ENCODE measurements around the gene CCDC82. TPM values are rescaled to one million over a fixed set of nuclear protein-coding genes. Genes with fewer than 3 reads are reported as not detected.

CCDC82 gene
- polyA plus RNA-seq, 1 of the 3 experiments (the other 2 are of a cell fraction), result 8.7 TPM

DNA sequence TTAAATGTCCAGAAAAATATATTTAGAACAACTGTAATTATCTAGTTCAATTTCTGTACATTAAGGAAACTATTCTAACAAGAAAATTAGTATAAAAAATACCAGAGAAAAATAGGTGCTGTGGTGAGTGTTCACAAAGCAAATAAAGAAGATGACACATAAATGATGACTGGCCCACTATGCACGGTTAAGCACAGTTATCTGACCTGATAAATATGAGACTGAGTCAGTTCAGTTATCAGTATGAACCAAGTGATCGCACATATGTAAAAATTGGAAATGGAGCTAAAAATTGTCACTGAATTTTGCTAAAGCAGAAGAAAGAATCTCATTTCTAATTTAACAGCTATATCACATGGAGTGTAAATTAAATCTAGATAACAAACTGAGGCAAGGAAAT is 27.9 kb downstream of the CCDC82 start:
- Histone ChIP-seq H2AFZ (ENCODE audit: low read depth) (no peak overlapping the region), H3K4me1 (ENCODE audit: control insufficient read depth in 1 of 2, insufficient read depth in 2 of 2, low read depth in 1 of 2, low read length in 1 of 2) (no peaks in the 10 kb centered on the region), H3K9me3 (no peaks in the 10 kb centered on the region), H3K9me2 (no peaks in the 10 kb centered on the region), H3K9ac (no peak overlapping the region), H3K27ac (ENCODE audit: low read depth in 2 of 2, low read length in 1 of 2) (no peak overlapping the region), H3K4me3 (ENCODE audit: low read depth in 2 of 2, low read length in 1 of 2) (no peak overlapping the region), H3K36me3 (replicated peaks in 1 of 2; ENCODE audit: control insufficient read depth in 1 of 2, insufficient read depth in 2 of 2, low read length in 1 of 2) (peaks cover 64 to 71% of the 10 kb centered on the region in 2 experiments), H3F3A (replicated peaks; ENCODE audit: insufficient read depth) (no peaks in the 10 kb centered on the region), H3K79me2 (ENCODE audit: insufficient read depth) (no peaks in the 10 kb centered on the region), H3K27me3 (ENCODE audit: insufficient read depth) (no peaks in the 10 kb centered on the region), H4K20me1 (ENCODE audit: insufficient read depth) (no peaks in the 10 kb centered on the region), H3K4me2 (no peak overlapping the region)
- POLR2A ChIA-PET, result no interaction called here
- TF ChIP-seq ELF1 (IDR thresholded peaks at IDR 0.05) (no peak), RAD21 (IDR thresholded peaks at IDR 0.05; ENCODE audit: low read length) (no peak), EP300 (IDR thresholded peaks at IDR 0.05; ENCODE audit: borderline replicate concordance in 1 of 2, low read depth in 1 of 2, low read length in 1 of 2) (no peak), RFX5 (IDR thresholded peaks at IDR 0.05; ENCODE audit: low read length) (no peak)
- TF ChIP-seq, protein P1, sequence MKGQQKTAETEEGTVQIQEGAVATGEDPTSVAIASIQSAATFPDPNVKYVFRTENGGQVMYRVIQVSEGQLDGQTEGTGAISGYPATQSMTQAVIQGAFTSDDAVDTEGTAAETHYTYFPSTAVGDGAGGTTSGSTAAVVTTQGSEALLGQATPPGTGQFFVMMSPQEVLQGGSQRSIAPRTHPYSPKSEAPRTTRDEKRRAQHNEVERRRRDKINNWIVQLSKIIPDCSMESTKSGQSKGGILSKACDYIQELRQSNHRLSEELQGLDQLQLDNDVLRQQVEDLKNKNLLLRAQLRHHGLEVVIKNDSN (IDR thresholded peaks at IDR 0.05; ENCODE audit: borderline replicate concordance, low read depth), result no peak
- TF ChIP-seq, protein P2, sequence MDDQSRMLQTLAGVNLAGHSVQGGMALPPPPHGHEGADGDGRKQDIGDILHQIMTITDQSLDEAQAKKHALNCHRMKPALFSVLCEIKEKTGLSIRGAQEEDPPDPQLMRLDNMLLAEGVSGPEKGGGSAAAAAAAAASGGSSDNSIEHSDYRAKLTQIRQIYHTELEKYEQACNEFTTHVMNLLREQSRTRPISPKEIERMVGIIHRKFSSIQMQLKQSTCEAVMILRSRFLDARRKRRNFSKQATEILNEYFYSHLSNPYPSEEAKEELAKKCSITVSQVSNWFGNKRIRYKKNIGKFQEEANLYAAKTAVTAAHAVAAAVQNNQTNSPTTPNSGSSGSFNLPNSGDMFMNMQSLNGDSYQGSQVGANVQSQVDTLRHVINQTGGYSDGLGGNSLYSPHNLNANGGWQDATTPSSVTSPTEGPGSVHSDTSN (IDR thresholded peaks at IDR 0.05), result no peak
- TF ChIP-seq, protein P3, sequence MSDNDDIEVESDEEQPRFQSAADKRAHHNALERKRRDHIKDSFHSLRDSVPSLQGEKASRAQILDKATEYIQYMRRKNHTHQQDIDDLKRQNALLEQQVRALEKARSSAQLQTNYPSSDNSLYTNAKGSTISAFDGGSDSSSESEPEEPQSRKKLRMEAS (IDR thresholded peaks at IDR 0.05; ENCODE audit: low read depth), result no peak
- CTCF ChIA-PET, result interaction anchor here (0.7 kb wide), 1 partner anchor 19 kb away, joined by 3 read pairs; the partner anchor contains the start of gene MAML2
- WGBS (ENCODE audit: low lambda C conversion rate), result 62% methylated on average over 2 of the region's 2 CpGs
- DNase-seq, result no peak

DNA sequence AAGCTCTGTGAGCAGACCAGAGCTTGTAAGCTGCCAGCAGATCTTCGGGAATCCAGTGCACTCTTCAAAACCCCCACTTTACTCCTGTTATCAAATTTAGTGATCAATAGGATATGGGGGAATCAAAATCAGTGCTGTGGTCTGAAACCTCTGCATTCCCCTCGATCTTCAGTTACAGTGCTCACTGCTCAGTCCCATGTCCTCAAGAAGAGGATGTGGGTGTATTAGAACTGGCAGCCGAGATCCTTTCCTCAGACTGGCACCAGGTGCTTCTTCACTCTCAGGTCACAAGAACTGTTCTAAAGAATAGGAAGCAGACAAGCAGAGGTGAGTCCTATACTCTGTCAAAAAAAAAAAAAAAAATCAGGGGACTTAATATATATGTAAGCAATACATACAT is 31.4 kb downstream of the CCDC82 start:
- H3K4me3 ChIP-seq (ENCODE audit: low read depth in 2 of 2, low read length in 1 of 2), result no peak overlapping the region
- WGBS (ENCODE audit: low lambda C conversion rate), result 84% methylated on average over 3 of the region's 3 CpGs
- no peak overlapping the region; a peak in 1 of 4 replicates for H3K27ac ChIP-seq (ENCODE audit: low read depth in 2 of 2, low read length in 1 of 2)
- H3K9me3 ChIP-seq, result no peaks in the 10 kb centered on the region
- no peaks in the 10 kb centered on the region for H3K4me1 ChIP-seq (ENCODE audit: control insufficient read depth in 1 of 2, insufficient read depth in 2 of 2, low read depth in 1 of 2, low read length in 1 of 2)
- peaks cover 62 to 74% of the 10 kb centered on the region in 2 experiments for H3K36me3 ChIP-seq (replicated peaks in 1 of 2; ENCODE audit: control insufficient read depth in 1 of 2, insufficient read depth in 2 of 2, low read length in 1 of 2)
- H3K9ac ChIP-seq, result no peak overlapping the region
- no peak overlapping the region for H3K4me2 ChIP-seq
- POLR2A ChIA-PET, result no interaction called here
- no peaks in the 10 kb centered on the region for H3K79me2 ChIP-seq (ENCODE audit: insufficient read depth)
- H3K9me2 ChIP-seq, result no peaks in the 10 kb centered on the region
- CTCF ChIA-PET, result no interaction called here
- H2AFZ ChIP-seq (ENCODE audit: low read depth), result no peak overlapping the region
- DNase-seq, result no peak
- no peaks in the 10 kb centered on the region for H3F3A ChIP-seq (replicated peaks; ENCODE audit: insufficient read depth)
- H3K27me3 ChIP-seq (ENCODE audit: insufficient read depth), result no peaks in the 10 kb centered on the region
- TF ChIP-seq NFIC (IDR thresholded peaks at IDR 0.05; ENCODE audit: borderline replicate concordance) (no peak), FOXJ3 (CRISPR knock-in tag; IDR thresholded peaks at IDR 0.05) (no peak)
- no peaks in the 10 kb centered on the region for H4K20me1 ChIP-seq (ENCODE audit: insufficient read depth)

DNA sequence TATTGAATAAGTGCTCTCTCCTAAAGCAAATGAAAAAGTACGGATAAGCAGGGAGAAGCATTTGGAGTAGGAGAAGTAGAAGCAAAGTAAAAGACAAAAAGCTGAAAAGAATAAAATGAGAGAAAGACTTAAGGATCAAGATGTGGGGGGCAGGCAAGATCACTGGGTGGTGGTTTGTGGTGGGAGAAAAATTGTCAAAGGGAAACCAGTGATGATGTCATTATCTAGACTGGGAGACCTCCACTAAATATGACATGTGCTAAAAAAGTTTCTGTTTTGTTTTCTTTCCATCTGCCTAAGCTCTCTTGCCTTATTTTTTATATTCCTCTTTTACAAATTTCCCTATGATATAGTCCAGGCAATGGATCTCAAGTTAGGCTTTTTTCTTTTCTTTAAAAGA is 31.9 kb downstream of the CCDC82 start:
- Histone ChIP-seq H3F3A (replicated peaks; ENCODE audit: insufficient read depth) (no peaks in the 10 kb centered on the region), H2AFZ (ENCODE audit: low read depth) (no peak overlapping the region), H3K9ac (no peak overlapping the region), H3K4me2 (no peak overlapping the region), H3K9me3 (no peaks in the 10 kb centered on the region), H3K4me1 (ENCODE audit: control insufficient read depth in 1 of 2, insufficient read depth in 2 of 2, low read depth in 1 of 2, low read length in 1 of 2) (no peaks in the 10 kb centered on the region), H3K27me3 (ENCODE audit: insufficient read depth) (no peaks in the 10 kb centered on the region), H3K79me2 (ENCODE audit: insufficient read depth) (no peaks in the 10 kb centered on the region), H3K36me3 (replicated peaks in 1 of 2; ENCODE audit: control insufficient read depth in 1 of 2, insufficient read depth in 2 of 2, low read length in 1 of 2) (peaks cover 63 to 78% of the 10 kb centered on the region in 2 experiments), H3K27ac (ENCODE audit: low read depth in 2 of 2, low read length in 1 of 2) (no peak overlapping the region), H4K20me1 (ENCODE audit: insufficient read depth) (no peaks in the 10 kb centered on the region), H3K9me2 (no peaks in the 10 kb centered on the region), H3K4me3 (ENCODE audit: low read depth in 2 of 2, low read length in 1 of 2) (no peak overlapping the region)
- DNase-seq, result no peak
- WGBS (ENCODE audit: low lambda C conversion rate), result 97% methylated on average over 1 of the region's 1 CpG
- POLR2A ChIA-PET, result no interaction called here
- CTCF ChIA-PET, result interaction anchor here (1.1 to 1.5 kb wide), 2 partner anchors 14 to 509 kb away, joined by 3 to 4 read pairs; partner anchors contain the start of gene MAML2
- TF ChIP-seq, protein P3 (IDR thresholded peaks at IDR 0.05; ENCODE audit: low read depth), result no peak
- no peak for TF ChIP-seq SIN3A (IDR thresholded peaks at IDR 0.05; ENCODE audit: borderline replicate concordance, low read depth, low read length)
- TF ChIP-seq, protein P2 (IDR thresholded peaks at IDR 0.05), result no peak
- TF ChIP-seq MEF2A (IDR thresholded peaks at IDR 0.05; ENCODE audit: borderline replicate concordance, low read depth), result no peak
- TF ChIP-seq RXRA (IDR thresholded peaks at IDR 0.05; ENCODE audit: borderline replicate concordance, low read depth), result no peak
- TF ChIP-seq, protein P4, sequence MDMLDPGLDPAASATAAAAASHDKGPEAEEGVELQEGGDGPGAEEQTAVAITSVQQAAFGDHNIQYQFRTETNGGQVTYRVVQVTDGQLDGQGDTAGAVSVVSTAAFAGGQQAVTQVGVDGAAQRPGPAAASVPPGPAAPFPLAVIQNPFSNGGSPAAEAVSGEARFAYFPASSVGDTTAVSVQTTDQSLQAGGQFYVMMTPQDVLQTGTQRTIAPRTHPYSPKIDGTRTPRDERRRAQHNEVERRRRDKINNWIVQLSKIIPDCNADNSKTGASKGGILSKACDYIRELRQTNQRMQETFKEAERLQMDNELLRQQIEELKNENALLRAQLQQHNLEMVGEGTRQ (IDR thresholded peaks at IDR 0.05; ENCODE audit: borderline replicate concordance, low read depth, low read length), result no peak
- TF ChIP-seq TEAD4 (IDR thresholded peaks at IDR 0.05; ENCODE audit: borderline replicate concordance, insufficient read depth), result no peak
- TF ChIP-seq SMC3 (IDR thresholded peaks at IDR 0.05; ENCODE audit: low read depth, low read length), result no peak
- no peak for TF ChIP-seq FOXM1 (IDR thresholded peaks at IDR 0.05; ENCODE audit: low read depth)
